Fibroblast of skin of scalp (primary cell): Measurements from ENCODE around the gene CEACAM16. TPM values are rescaled to one million over a fixed set of nuclear protein-coding genes. Genes with fewer than 3 reads are reported as not detected.
"Not testable (repeated sequence)": the region's sequence is repeated elsewhere in the genome, so short reads cannot be mapped to it uniquely, and the experiment has no call there.

Source experiments
- DNase-seq: peaks from one replicate; pipeline ENCODE4 v3.0.0-alpha.2; 2013
- polyA plus RNA-seq, 2 experiments: library from polyadenylated mRNA; unstranded; fragments of 120-200 nt; gene quantifications; one replicate each; pipeline ENCODE4 v1.2.1, GENCODE V29; 2013; ENCODE audit not compliant: insufficient read length in 2 of 2

CEACAM16 gene
- not detected for polyA plus RNA-seq (2013, experiment 1 of 2; ENCODE audit: insufficient read length)
- not detected for polyA plus RNA-seq (2013, experiment 2 of 2; ENCODE audit: insufficient read length)

GRCh38 chr19:44698492-44699201 lies at the start of gene CEACAM16:
Gene CEACAM16, plus strand, starts transcription at chr19:44699151. Its CDS starts 2,306 bp downstream, at chr19:44701457.
- DNase-seq, result no peak

GRCh38 chr19:44649578-44650145 lies 49.3 kb upstream of the CEACAM16 start:
- no peak for DNase-seq

GRCh38 chr19:44653343-44653742 lies 45.6 kb upstream of the CEACAM16 start:
- DNase-seq, result no peak

- DNase-seq, result peak; percentile 57
Measured at GRCh38 chr19:44653977-44654774, 44.8 kb upstream of the CEACAM16 start.

GRCh38 chr19:44657211-44657921 lies 41.6 kb upstream of the CEACAM16 start:
- DNase-seq, result peak; percentile 83

- no peak for DNase-seq
Measured at GRCh38 chr19:44658069-44658733, 40.8 kb upstream of the CEACAM16 start.

GRCh38 chr19:44660081-44660480 lies 38.9 kb upstream of the CEACAM16 start:
- no peak for DNase-seq

- no peak for DNase-seq
Measured at GRCh38 chr19:44661205-44661604, 37.7 kb upstream of the CEACAM16 start.

GRCh38 chr19:44661904-44662303 lies 37.0 kb upstream of the CEACAM16 start:
- no peak for DNase-seq

GRCh38 chr19:44662691-44663385 lies 36.1 kb upstream of the CEACAM16 start:
- DNase-seq, result no peak

GRCh38 chr19:44663996-44664395 lies 35.0 kb upstream of the CEACAM16 start:
- no peak for DNase-seq

- no peak for DNase-seq
Measured at GRCh38 chr19:44664976-44665375, 34.0 kb upstream of the CEACAM16 start.

- DNase-seq, result no peak
Measured at GRCh38 chr19:44666852-44667556, 31.9 kb upstream of the CEACAM16 start.

- DNase-seq, result no peak
Measured at GRCh38 chr19:44668985-44669764, 29.8 kb upstream of the CEACAM16 start.

GRCh38 chr19:44670027-44670426 lies 28.9 kb upstream of the CEACAM16 start:
- DNase-seq, result not testable (repeated sequence)

- no peak for DNase-seq
Measured at GRCh38 chr19:44671400-44671799, 27.6 kb upstream of the CEACAM16 start, which contains the start of gene CEACAM19. Gene CEACAM19, plus strand, starts transcription at chr19:44671482. Its CDS starts 450 bp downstream, at chr19:44671932.

- no peak for DNase-seq
Measured at GRCh38 chr19:44672226-44672625, 26.7 kb upstream of the CEACAM16 start.

- no peak for DNase-seq
Measured at GRCh38 chr19:44673510-44673909, 25.4 kb upstream of the CEACAM16 start.

- no peak for DNase-seq
Measured at GRCh38 chr19:44675521-44675920, 23.4 kb upstream of the CEACAM16 start.
